H9 (cell line): ENCODE data around the gene KDM4C. TPM values are rescaled to one million over a fixed set of nuclear protein-coding genes. Genes with fewer than 3 reads are reported as not detected.

ENCODE experiments used
- DNase-seq: peaks from one replicate; pipeline ENCODE4 v3.0.0-alpha.2; 2017
- H2AFZ ChIP-seq: one replicate; pipeline ENCODE4 v1.6.1; 2013; ENCODE audit warnings: mild to moderate bottlenecking, low read length, control low read depth, moderate library complexity
- H2AK5ac ChIP-seq: 2 replicates; pipeline ENCODE4 v1.6.1; 2013; ENCODE audit warnings: low read length, control low read depth, mixed read lengths; ENCODE audit not compliant: insufficient read length
- H2BK120ac ChIP-seq: one replicate; pipeline ENCODE4 v1.6.1; 2013; ENCODE audit warnings: low read depth, mild to moderate bottlenecking, low read length, control low read depth, inconsistent platforms; ENCODE audit not compliant: poor library complexity, severe bottlenecking
- H2BK12ac ChIP-seq: 2 replicates; pipeline ENCODE4 v1.6.1; 2013; ENCODE audit warnings: low read length, control low read depth, mixed read lengths, low read depth; ENCODE audit not compliant: insufficient read length
- H2BK15ac ChIP-seq: 2 replicates; pipeline ENCODE4 v1.6.1; 2013; ENCODE audit warnings: low read depth, low read length, control low read depth
- H2BK20ac ChIP-seq: one replicate; pipeline ENCODE4 v1.6.1; 2013; ENCODE audit warnings: low read depth, mild to moderate bottlenecking, low read length, control low read depth, inconsistent platforms; ENCODE audit not compliant: poor library complexity, severe bottlenecking
- H2BK5ac ChIP-seq: 2 replicates; pipeline ENCODE4 v1.6.1; 2013; ENCODE audit warnings: low read length, control low read depth, mixed read lengths; ENCODE audit not compliant: insufficient read length
- H3K14ac ChIP-seq: 2 replicates; pipeline ENCODE4 v1.6.1; 2013; ENCODE audit warnings: low read length, control low read depth; ENCODE audit not compliant: insufficient read depth
- H3K18ac ChIP-seq: 2 replicates; pipeline ENCODE4 v1.6.1; 2013; ENCODE audit warnings: low read depth, mild to moderate bottlenecking, mixed read lengths, low read length, control low read depth; ENCODE audit not compliant: insufficient read length
- H3K23ac ChIP-seq: 2 replicates; pipeline ENCODE4 v1.6.1; 2013; ENCODE audit warnings: low read length, control low read depth, mixed read lengths, low read depth; ENCODE audit not compliant: insufficient read length
- H3K23me2 ChIP-seq: 2 replicates; pipeline ENCODE4 v1.6.1; 2013; ENCODE audit warnings: low read depth, mild to moderate bottlenecking, mixed read lengths, low read length, control low read depth; ENCODE audit not compliant: insufficient read length, poor library complexity, severe bottlenecking
- H3K27ac ChIP-seq: 2 replicates; pipeline ENCODE4 v1.5.1; 2013; ENCODE audit warnings: low read length, control low read depth, mixed read lengths, low read depth; ENCODE audit not compliant: insufficient read length
- H3K27me3 ChIP-seq: 2 replicates; pipeline ENCODE4 v1.6.1; 2013; ENCODE audit warnings: low read length, control low read depth, inconsistent platforms; ENCODE audit not compliant: insufficient read depth
- H3K4ac ChIP-seq: 2 replicates; pipeline ENCODE4 v1.6.1; 2013; ENCODE audit warnings: low read depth, mild to moderate bottlenecking, control low read depth, inconsistent platforms, low read length, moderate library complexity
- H3K4me1 ChIP-seq: 2 replicates; pipeline ENCODE4 v1.6.1; 2013; ENCODE audit warnings: low read length, control low read depth, inconsistent platforms; ENCODE audit not compliant: insufficient read depth
- H3K4me2 ChIP-seq: 2 replicates; pipeline ENCODE4 v1.6.1; 2013; ENCODE audit warnings: low read length, control low read depth, mixed read lengths; ENCODE audit not compliant: insufficient read length, insufficient read depth
- H3K56ac ChIP-seq: 2 replicates; pipeline ENCODE4 v1.6.1; 2013; ENCODE audit warnings: low read depth, mild to moderate bottlenecking, mixed read lengths, low read length, control low read depth; ENCODE audit not compliant: insufficient read length
- H3K79me1 ChIP-seq: 2 replicates; pipeline ENCODE4 v1.6.1; 2013; ENCODE audit warnings: low read depth, mild to moderate bottlenecking, moderate library complexity, low read length, control low read depth, inconsistent platforms; ENCODE audit not compliant: insufficient read depth, poor library complexity, severe bottlenecking
- H3K79me2 ChIP-seq: 2 replicates; pipeline ENCODE4 v1.6.1; 2013; ENCODE audit warnings: low read length, control low read depth, inconsistent platforms; ENCODE audit not compliant: insufficient read depth
- H3K9ac ChIP-seq: 2 replicates; pipeline ENCODE4 v1.6.1; 2013; ENCODE audit warnings: low read length, control low read depth, mixed read lengths; ENCODE audit not compliant: insufficient read length; ENCODE audit errors: extremely low read depth
- H3K9me3 ChIP-seq: one replicate; pipeline ENCODE4 v1.6.1; 2013; ENCODE audit warnings: low read depth, low read length, inconsistent platforms; ENCODE audit not compliant: control insufficient read depth
- H3T11ph ChIP-seq: one replicate; pipeline ENCODE4 v1.6.1; 2013; ENCODE audit warnings: mild to moderate bottlenecking, low read length, control low read depth, inconsistent platforms
- H4K20me1 ChIP-seq: one replicate; pipeline ENCODE4 v1.6.1; 2013; ENCODE audit not compliant: control insufficient read depth, insufficient read length, insufficient read depth
- H4K5ac ChIP-seq: 2 replicates; pipeline ENCODE4 v1.6.1; 2013; ENCODE audit warnings: low read depth, mild to moderate bottlenecking, mixed read lengths, low read length, control low read depth; ENCODE audit not compliant: insufficient read length
- H4K8ac ChIP-seq: replicated peaks from 2 replicates; pipeline ENCODE4 v1.6.1; 2013; ENCODE audit warnings: low read length, control low read depth, mixed read lengths, low read depth; ENCODE audit not compliant: insufficient read length
- H4K91ac ChIP-seq: 2 replicates; pipeline ENCODE4 v1.6.1; 2013; ENCODE audit warnings: low read depth, mild to moderate bottlenecking, moderate library complexity, mixed read lengths, low read length, control low read depth; ENCODE audit not compliant: insufficient read length
- H3K27ac Mint-ChIP-seq, 3 experiments: 2 replicates in 2 of 3; 3 replicates in 1 of 3; pipeline ENCODE4 v1.8.0; 2020 to 2021; ENCODE audit warnings: mixed read lengths in 3 of 3, mild to moderate bottlenecking in 1 of 3, moderate library complexity in 1 of 3
- H3K27me3 Mint-ChIP-seq: 2 replicates; pipeline ENCODE4 v1.8.0; 2021; ENCODE audit warnings: low read depth, mild to moderate bottlenecking, moderate library complexity, mixed read lengths
- H3K36me3 Mint-ChIP-seq, 3 experiments: 2 replicates in 2 of 3; 3 replicates in 1 of 3; pipeline ENCODE4 v1.8.0; 2020 to 2021; ENCODE audit warnings: low read depth in 3 of 3, mixed read lengths in 3 of 3; ENCODE audit not compliant: insufficient read depth in 1 of 3
- H3K4me1 Mint-ChIP-seq, 2 experiments: 2 replicates each; pipeline ENCODE4 v1.8.0; 2020; ENCODE audit warnings: mixed read lengths in 2 of 2
- H3K4me3 Mint-ChIP-seq, 2 experiments: 2 replicates in 1 of 2; 3 replicates in 1 of 2; pipeline ENCODE4 v1.8.0; 2020 to 2021; ENCODE audit warnings: mild to moderate bottlenecking in 2 of 2, mixed read lengths in 2 of 2, moderate library complexity in 1 of 2
- H3K9me3 Mint-ChIP-seq, 2 experiments: 2 replicates in 1 of 2; 3 replicates in 1 of 2; pipeline ENCODE4 v1.8.0; 2020; ENCODE audit warnings: mild to moderate bottlenecking in 2 of 2, mixed read lengths in 2 of 2, moderate library complexity in 1 of 2
- WGBS: extraction: QIAGEN DNeasy Blood & Tissue Kit; methylation state at CpG from one replicate; pipeline ENCODE4 v1.1.7; 2013; ENCODE audit warnings: missing lambda C conversion rate, low lambda C conversion rate, mixed read lengths; ENCODE audit not compliant: insufficient read length; ENCODE audit errors: extremely low coverage; 5-methylcytosine and 5-hydroxymethylcytosine counted together
- total RNA-seq: library from RNA; stranded (reverse); gene quantifications from 2 replicates; pipeline ENCODE4 v1.2.1, GENCODE V29; 2021
- TF ChIP-seq, protein P1 (sequence below): fragments of 200-600 bp; sonication (generic); conservative IDR thresholded peaks from 3 replicates; pipeline ENCODE4 v1.8.0; 2021; ENCODE audit warnings: antibody characterized with exemption, mild to moderate bottlenecking

The KDM4C gene
- total RNA-seq, 1 experiment from 2014 or later: 24.0 TPM

GRCh38 chr9:6782981-6783380 lies 25.2 kb downstream of the KDM4C start:
- Histone ChIP-seq H2AK5ac (no peak overlapping the region), H4K20me1 (no peaks in the 10 kb centered on the region), H2AFZ (no peak overlapping the region), H4K91ac (no peak overlapping the region), H3K79me1 (peaks cover 2% of the 10 kb centered on the region), H3T11ph (no peak overlapping the region), H3K9ac (no peak overlapping the region), H3K56ac (no peak overlapping the region), H3K79me2 (peaks cover 6% of the 10 kb centered on the region; the same call in 1 of the 2 replicates), H2BK5ac (no peak overlapping the region), H3K9me3 (no peaks in the 10 kb centered on the region), H2BK120ac (no peak overlapping the region), H3K27ac (no peak overlapping the region), H3K4ac (no peak overlapping the region), H2BK12ac (no peak overlapping the region), H3K18ac (no peak overlapping the region), H3K14ac (no peak overlapping the region), H2BK20ac (no peak overlapping the region), H4K5ac (no peak overlapping the region), H3K23ac (no peak overlapping the region), H4K8ac (no peak overlapping the region), H2BK15ac (no peak overlapping the region), H3K23me2 (no peaks in the 10 kb centered on the region), H3K4me1 (peaks cover 11% of the 10 kb centered on the region), H3K27me3 (no peaks in the 10 kb centered on the region), H3K4me2 (no peak overlapping the region)
- Mint-ChIP-seq H3K27me3 (no peaks in the 10 kb centered on the region), H3K4me1 (peaks cover 38 to 60% of the 10 kb centered on the region in 2 experiments), H3K4me3 (no peak overlapping the region), H3K9me3 (no peaks in the 10 kb centered on the region; a peak in 1 of 5 replicates), H3K36me3 (peaks cover 0 to 4% (median 2%) of the 10 kb centered on the region in 3 experiments; a peak in 2 of 7 replicates), H3K27ac (peak overlapping the region in 1 of 3 experiments; percentile 37; a peak in 2 of 7 replicates)
- TF ChIP-seq, protein P1, sequence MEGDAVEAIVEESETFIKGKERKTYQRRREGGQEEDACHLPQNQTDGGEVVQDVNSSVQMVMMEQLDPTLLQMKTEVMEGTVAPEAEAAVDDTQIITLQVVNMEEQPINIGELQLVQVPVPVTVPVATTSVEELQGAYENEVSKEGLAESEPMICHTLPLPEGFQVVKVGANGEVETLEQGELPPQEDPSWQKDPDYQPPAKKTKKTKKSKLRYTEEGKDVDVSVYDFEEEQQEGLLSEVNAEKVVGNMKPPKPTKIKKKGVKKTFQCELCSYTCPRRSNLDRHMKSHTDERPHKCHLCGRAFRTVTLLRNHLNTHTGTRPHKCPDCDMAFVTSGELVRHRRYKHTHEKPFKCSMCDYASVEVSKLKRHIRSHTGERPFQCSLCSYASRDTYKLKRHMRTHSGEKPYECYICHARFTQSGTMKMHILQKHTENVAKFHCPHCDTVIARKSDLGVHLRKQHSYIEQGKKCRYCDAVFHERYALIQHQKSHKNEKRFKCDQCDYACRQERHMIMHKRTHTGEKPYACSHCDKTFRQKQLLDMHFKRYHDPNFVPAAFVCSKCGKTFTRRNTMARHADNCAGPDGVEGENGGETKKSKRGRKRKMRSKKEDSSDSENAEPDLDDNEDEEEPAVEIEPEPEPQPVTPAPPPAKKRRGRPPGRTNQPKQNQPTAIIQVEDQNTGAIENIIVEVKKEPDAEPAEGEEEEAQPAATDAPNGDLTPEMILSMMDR: no peak
- no peak for DNase-seq
- no CpG with 5 or more reads among the region's 3 CpGs for WGBS
